ENCODE results near the gene RFC1.

- no peak for TF ChIP-seq CTCF (IDR thresholded peaks at IDR 0.05)
- no peak for TF ChIP-seq POLR2A (IDR thresholded peaks at IDR 0.05)
- TF ChIP-seq EP300 (IDR thresholded peaks at IDR 0.05), result no peak
Observed at GRCh38 chr4:39285853-39286252, 80.3 kb downstream of the RFC1 start.

Measured in ovary (tissue), 3 donors.